ENCODE results near the gene TMEM242.

The TMEM242 gene

GRCh38 chr6:157248264-157248663, 75.1 kb downstream of the TMEM242 start:
- Histone ChIP-seq H3K9ac (ENCODE audit: low read length) (no peak overlapping the region), H3K56ac (ENCODE audit: low read length) (no peak overlapping the region), H3K4ac (ENCODE audit: low read depth, low read length) (no peak overlapping the region), H2BK15ac (replicated peaks; ENCODE audit: low read depth) (no peak overlapping the region), H3K18ac (ENCODE audit: low read length) (no peak overlapping the region), H2AK5ac (ENCODE audit: low read length) (no peak overlapping the region), H3K4me2 (ENCODE audit: low read length) (no peak overlapping the region), H4K5ac (ENCODE audit: low read length) (no peak overlapping the region), H2BK5ac (ENCODE audit: low read length) (no peak overlapping the region), H3K36me3 (ENCODE audit: control insufficient read depth, insufficient read depth, low read length) (no peaks in the 10 kb centered on the region), H2BK120ac (ENCODE audit: low read depth, low read length) (no peak overlapping the region), H3K4me1 (ENCODE audit: control insufficient read depth, low read depth, low read length) (no peaks in the 10 kb centered on the region), H3K23ac (ENCODE audit: low read length) (no peak overlapping the region), H3K27ac (ENCODE audit: low read depth, low read length) (no peak overlapping the region), H3K27me3 (ENCODE audit: insufficient read depth, low read length, poor library complexity) (no peaks in the 10 kb centered on the region), H3K79me2 (ENCODE audit: control insufficient read depth, insufficient read depth, low read length) (no peaks in the 10 kb centered on the region), H4K8ac (ENCODE audit: low read depth, low read length) (no peak overlapping the region), H3K79me1 (ENCODE audit: low read length) (no peaks in the 10 kb centered on the region), H3K4me3 (ENCODE audit: low read length) (no peak overlapping the region)
- DNase-seq = no peak
- WGBS (ENCODE audit: extremely low coverage, insufficient coverage, low lambda C conversion rate) = no CpG with 5 or more reads among the region's 1 CpG

- Histone ChIP-seq H2BK15ac (replicated peaks; ENCODE audit: low read depth) (no peak overlapping the region), H2BK120ac (ENCODE audit: low read depth, low read length) (no peak overlapping the region), H3K4me1 (ENCODE audit: control insufficient read depth, low read depth, low read length) (no peaks in the 10 kb centered on the region), H3K36me3 (ENCODE audit: control insufficient read depth, insufficient read depth, low read length) (no peaks in the 10 kb centered on the region), H3K18ac (ENCODE audit: low read length) (no peak overlapping the region), H3K23ac (ENCODE audit: low read length) (no peak overlapping the region), H3K79me1 (ENCODE audit: low read length) (no peaks in the 10 kb centered on the region), H3K56ac (ENCODE audit: low read length) (no peak overlapping the region), H3K27me3 (ENCODE audit: insufficient read depth, low read length, poor library complexity) (no peaks in the 10 kb centered on the region), H4K8ac (ENCODE audit: low read depth, low read length) (no peak overlapping the region), H2AK5ac (ENCODE audit: low read length) (no peak overlapping the region), H3K27ac (ENCODE audit: low read depth, low read length) (no peak overlapping the region), H3K4me2 (ENCODE audit: low read length) (no peak overlapping the region), H2BK5ac (ENCODE audit: low read length) (no peak overlapping the region), H4K5ac (ENCODE audit: low read length) (no peak overlapping the region), H3K4ac (ENCODE audit: low read depth, low read length) (no peak overlapping the region), H3K9ac (ENCODE audit: low read length) (no peak overlapping the region), H3K79me2 (ENCODE audit: control insufficient read depth, insufficient read depth, low read length) (no peaks in the 10 kb centered on the region), H3K4me3 (ENCODE audit: low read length) (no peak overlapping the region)
- DNase-seq = no peak
- WGBS (ENCODE audit: extremely low coverage, insufficient coverage, low lambda C conversion rate) = no CpG with 5 or more reads among the region's 14 CpGs
Observed at GRCh38 chr6:157246771-157247484, 76.4 kb downstream of the TMEM242 start.

- H2AK5ac ChIP-seq (ENCODE audit: low read length) = no peak overlapping the region
- no peak for DNase-seq
- no peak overlapping the region for H3K4ac ChIP-seq (ENCODE audit: low read depth, low read length)
- no peak overlapping the region for H3K9ac ChIP-seq (ENCODE audit: low read length)
- no peaks in the 10 kb centered on the region for H3K36me3 ChIP-seq (ENCODE audit: control insufficient read depth, insufficient read depth, low read length)
- H3K79me2 ChIP-seq (ENCODE audit: control insufficient read depth, insufficient read depth, low read length) = no peaks in the 10 kb centered on the region
- H3K4me2 ChIP-seq (ENCODE audit: low read length) = no peak overlapping the region
- no peak overlapping the region for H3K56ac ChIP-seq (ENCODE audit: low read length)
- H3K27me3 ChIP-seq (ENCODE audit: insufficient read depth, low read length, poor library complexity) = no peaks in the 10 kb centered on the region
- H2BK120ac ChIP-seq (ENCODE audit: low read depth, low read length) = no peak overlapping the region
- H3K18ac ChIP-seq (ENCODE audit: low read length) = no peak overlapping the region
- no peak overlapping the region for H3K27ac ChIP-seq (ENCODE audit: low read depth, low read length)
- H3K23ac ChIP-seq (ENCODE audit: low read length) = no peak overlapping the region
- no peak overlapping the region for H3K4me3 ChIP-seq (ENCODE audit: low read length)
- no peak overlapping the region for H4K8ac ChIP-seq (ENCODE audit: low read depth, low read length)
- H2BK15ac ChIP-seq (replicated peaks; ENCODE audit: low read depth) = no peak overlapping the region
- H4K5ac ChIP-seq (ENCODE audit: low read length) = no peak overlapping the region
- no CpG with 5 or more reads among the region's 21 CpGs for WGBS (ENCODE audit: extremely low coverage, insufficient coverage, low lambda C conversion rate)
- H3K79me1 ChIP-seq (ENCODE audit: low read length) = no peaks in the 10 kb centered on the region
- no peaks in the 10 kb centered on the region for H3K4me1 ChIP-seq (ENCODE audit: control insufficient read depth, low read depth, low read length)
- H2BK5ac ChIP-seq (ENCODE audit: low read length) = no peak overlapping the region
Observed at GRCh38 chr6:157246048-157246630, 77.2 kb downstream of the TMEM242 start.

- H3K36me3 ChIP-seq (ENCODE audit: control insufficient read depth, insufficient read depth, low read length) = no peaks in the 10 kb centered on the region
- H2BK15ac ChIP-seq (replicated peaks; ENCODE audit: low read depth) = no peak overlapping the region
- H4K8ac ChIP-seq (ENCODE audit: low read depth, low read length) = no peak overlapping the region
- H2BK120ac ChIP-seq (ENCODE audit: low read depth, low read length) = no peak overlapping the region
- no peak overlapping the region for H2BK5ac ChIP-seq (ENCODE audit: low read length)
- DNase-seq = no peak
- H3K18ac ChIP-seq (ENCODE audit: low read length) = no peak overlapping the region
- H2AK5ac ChIP-seq (ENCODE audit: low read length) = no peak overlapping the region
- no peak overlapping the region for H3K23ac ChIP-seq (ENCODE audit: low read length)
- H3K4me3 ChIP-seq (ENCODE audit: low read length) = no peak overlapping the region
- H3K79me1 ChIP-seq (ENCODE audit: low read length) = no peaks in the 10 kb centered on the region
- no peaks in the 10 kb centered on the region for H3K79me2 ChIP-seq (ENCODE audit: control insufficient read depth, insufficient read depth, low read length)
- H3K4ac ChIP-seq (ENCODE audit: low read depth, low read length) = no peak overlapping the region
- H3K4me2 ChIP-seq (ENCODE audit: low read length) = no peak overlapping the region
- H3K27ac ChIP-seq (ENCODE audit: low read depth, low read length) = no peak overlapping the region
- H3K56ac ChIP-seq (ENCODE audit: low read length) = no peak overlapping the region
- WGBS (ENCODE audit: extremely low coverage, insufficient coverage, low lambda C conversion rate) = no CpG with 5 or more reads among the region's 13 CpGs
- no peaks in the 10 kb centered on the region for H3K27me3 ChIP-seq (ENCODE audit: insufficient read depth, low read length, poor library complexity)
- H3K4me1 ChIP-seq (ENCODE audit: control insufficient read depth, low read depth, low read length) = no peaks in the 10 kb centered on the region
- no peak overlapping the region for H4K5ac ChIP-seq (ENCODE audit: low read length)
- H3K9ac ChIP-seq (ENCODE audit: low read length) = no peak overlapping the region
Observed at GRCh38 chr6:157245436-157245835, 77.9 kb downstream of the TMEM242 start.

- H3K9ac ChIP-seq (ENCODE audit: low read length) = no peak overlapping the region
- H3K27me3 ChIP-seq (ENCODE audit: insufficient read depth, low read length, poor library complexity) = no peaks in the 10 kb centered on the region
- H3K36me3 ChIP-seq (ENCODE audit: control insufficient read depth, insufficient read depth, low read length) = no peaks in the 10 kb centered on the region
- H3K79me2 ChIP-seq (ENCODE audit: control insufficient read depth, insufficient read depth, low read length) = no peaks in the 10 kb centered on the region
- no CpG with 5 or more reads among the region's 4 CpGs for WGBS (ENCODE audit: extremely low coverage, insufficient coverage, low lambda C conversion rate)
- H3K23ac ChIP-seq (ENCODE audit: low read length) = no peak overlapping the region
- H2BK15ac ChIP-seq (replicated peaks; ENCODE audit: low read depth) = no peak overlapping the region
- no peaks in the 10 kb centered on the region for H3K4me1 ChIP-seq (ENCODE audit: control insufficient read depth, low read depth, low read length)
- no peak overlapping the region for H3K4me2 ChIP-seq (ENCODE audit: low read length)
- no peak overlapping the region for H4K5ac ChIP-seq (ENCODE audit: low read length)
- H3K79me1 ChIP-seq (ENCODE audit: low read length) = no peaks in the 10 kb centered on the region
- H3K56ac ChIP-seq (ENCODE audit: low read length) = no peak overlapping the region
- no peak overlapping the region for H3K4me3 ChIP-seq (ENCODE audit: low read length)
- no peak overlapping the region for H4K8ac ChIP-seq (ENCODE audit: low read depth, low read length)
- no peak overlapping the region for H3K18ac ChIP-seq (ENCODE audit: low read length)
- H2BK120ac ChIP-seq (ENCODE audit: low read depth, low read length) = no peak overlapping the region
- H2AK5ac ChIP-seq (ENCODE audit: low read length) = no peak overlapping the region
- H2BK5ac ChIP-seq (ENCODE audit: low read length) = no peak overlapping the region
- no peak overlapping the region for H3K27ac ChIP-seq (ENCODE audit: low read depth, low read length)
- no peak for DNase-seq
- no peak overlapping the region for H3K4ac ChIP-seq (ENCODE audit: low read depth, low read length)
Observed at GRCh38 chr6:157244780-157245179, 78.5 kb downstream of the TMEM242 start.

- no peak overlapping the region for H3K9ac ChIP-seq (ENCODE audit: low read length)
- no peak for DNase-seq
- no peak overlapping the region for H3K56ac ChIP-seq (ENCODE audit: low read length)
- no peak overlapping the region for H3K27ac ChIP-seq (ENCODE audit: low read depth, low read length)
- no peak overlapping the region for H2AK5ac ChIP-seq (ENCODE audit: low read length)
- H2BK120ac ChIP-seq (ENCODE audit: low read depth, low read length) = no peak overlapping the region
- H3K79me1 ChIP-seq (ENCODE audit: low read length) = no peaks in the 10 kb centered on the region
- no peak overlapping the region for H3K4me2 ChIP-seq (ENCODE audit: low read length)
- no peak overlapping the region for H3K23ac ChIP-seq (ENCODE audit: low read length)
- H4K8ac ChIP-seq (ENCODE audit: low read depth, low read length) = no peak overlapping the region
- H3K4me3 ChIP-seq (ENCODE audit: low read length) = no peak overlapping the region
- no peak overlapping the region for H2BK5ac ChIP-seq (ENCODE audit: low read length)
- H3K4me1 ChIP-seq (ENCODE audit: control insufficient read depth, low read depth, low read length) = no peaks in the 10 kb centered on the region
- no peak overlapping the region for H3K4ac ChIP-seq (ENCODE audit: low read depth, low read length)
- no peaks in the 10 kb centered on the region for H3K36me3 ChIP-seq (ENCODE audit: control insufficient read depth, insufficient read depth, low read length)
- WGBS (ENCODE audit: extremely low coverage, insufficient coverage, low lambda C conversion rate) = no CpG with 5 or more reads among the region's 4 CpGs
- H3K27me3 ChIP-seq (ENCODE audit: insufficient read depth, low read length, poor library complexity) = no peaks in the 10 kb centered on the region
- H3K18ac ChIP-seq (ENCODE audit: low read length) = no peak overlapping the region
- H4K5ac ChIP-seq (ENCODE audit: low read length) = no peak overlapping the region
- no peaks in the 10 kb centered on the region for H3K79me2 ChIP-seq (ENCODE audit: control insufficient read depth, insufficient read depth, low read length)
- no peak overlapping the region for H2BK15ac ChIP-seq (replicated peaks; ENCODE audit: low read depth)
Observed at GRCh38 chr6:157244175-157244574, 79.1 kb downstream of the TMEM242 start.
